Uterus (tissue), 4 donors: ENCODE results near the gene MYCBPAP. TPM values are rescaled to one million over a fixed set of nuclear protein-coding genes. Genes with fewer than 3 reads are reported as not detected.

Experiments used
- DNase-seq, 2 donors: peaks; one replicate each; pipeline ENCODE4 v3.0.0-alpha.2; 2019 to 2020
- H3K27ac ChIP-seq, 2 donors: fragments of 200-600 bp; sonication (generic); 1 replicate in 1 of 2; 2 replicates in 1 of 2; pipeline ENCODE4 v1.5.1; 2016 to 2018
- H3K27me3 ChIP-seq, 2 donors: fragments of 200-600 bp; sonication (generic); one replicate each; pipeline ENCODE4 v1.5.1; 2018 to 2019; ENCODE audit warnings: control low read depth in 1 of 2
- H3K36me3 ChIP-seq, 2 donors: fragments of 200-600 bp; sonication (generic); one replicate each; pipeline ENCODE4 v1.5.1; 2019; ENCODE audit warnings: control low read depth in 1 of 2
- H3K4me1 ChIP-seq, 2 donors: fragments of 200-600 bp; sonication (generic); one replicate each; pipeline ENCODE4 v1.5.1; 2018 to 2019; ENCODE audit warnings: control low read depth in 1 of 2
- H3K4me3 ChIP-seq, 2 donors: fragments of 200-600 bp; sonication (generic); 1 replicate in 1 of 2; 2 replicates in 1 of 2; pipeline ENCODE4 v1.5.1; 2018 to 2019; ENCODE audit warnings: mild to moderate bottlenecking in 1 of 2
- H3K9me3 ChIP-seq, 2 donors: fragments of 200-600 bp; sonication (generic); one replicate each; pipeline ENCODE4 v1.5.1; 2019; ENCODE audit warnings: control low read depth in 1 of 2
- POLR2A ChIP-seq, 2 donors: fragments of 450-650 bp; IDR thresholded peaks; one replicate each; pipeline ENCODE4 v1.6.1; 2016; ENCODE audit warnings: antibody characterized with exemption in 2 of 2, mild to moderate bottlenecking in 1 of 2, moderate library complexity in 1 of 2
- intact Hi-C: fragments of 100-400 bp; cut with DNase I; formaldehyde crosslinking; loops from one replicate; pipeline ENCODE4 v1.15.1; 2023; ENCODE audit warnings: low total_unique reads
- total RNA-seq, 4 donors: library from RNA; depleted of rRNA in 3 of 4; stranded (reverse); fragments of >200 nt in 3 of 4; gene quantifications; one replicate each; pipeline versions ENCODE4 v1.1.0 to v1.2.4, GENCODE V29; 2014 to 2023
- TF ChIP-seq, protein P1 (sequence below), 4 experiments: fragments of 200-600 bp in 2 of 4; fragments of 450-650 bp in 2 of 4; sonication (generic) in 2 of 4; IDR thresholded peaks; one replicate each; pipeline ENCODE4 v1.5.1; 2016 to 2019; ENCODE audit warnings: antibody characterized with exemption in 4 of 4, mild to moderate bottlenecking in 2 of 4, moderate library complexity in 1 of 4
- donor health status: DM: yes; HTN: yes; CAD: no.

MYCBPAP gene
- total RNA-seq, 4 donors from 2014 or later = 2.7 to 11.5 (median 5.1) TPM

- TF ChIP-seq POLR2A (IDR thresholded peaks at IDR 0.05) = no peak
- TF ChIP-seq, protein P1, sequence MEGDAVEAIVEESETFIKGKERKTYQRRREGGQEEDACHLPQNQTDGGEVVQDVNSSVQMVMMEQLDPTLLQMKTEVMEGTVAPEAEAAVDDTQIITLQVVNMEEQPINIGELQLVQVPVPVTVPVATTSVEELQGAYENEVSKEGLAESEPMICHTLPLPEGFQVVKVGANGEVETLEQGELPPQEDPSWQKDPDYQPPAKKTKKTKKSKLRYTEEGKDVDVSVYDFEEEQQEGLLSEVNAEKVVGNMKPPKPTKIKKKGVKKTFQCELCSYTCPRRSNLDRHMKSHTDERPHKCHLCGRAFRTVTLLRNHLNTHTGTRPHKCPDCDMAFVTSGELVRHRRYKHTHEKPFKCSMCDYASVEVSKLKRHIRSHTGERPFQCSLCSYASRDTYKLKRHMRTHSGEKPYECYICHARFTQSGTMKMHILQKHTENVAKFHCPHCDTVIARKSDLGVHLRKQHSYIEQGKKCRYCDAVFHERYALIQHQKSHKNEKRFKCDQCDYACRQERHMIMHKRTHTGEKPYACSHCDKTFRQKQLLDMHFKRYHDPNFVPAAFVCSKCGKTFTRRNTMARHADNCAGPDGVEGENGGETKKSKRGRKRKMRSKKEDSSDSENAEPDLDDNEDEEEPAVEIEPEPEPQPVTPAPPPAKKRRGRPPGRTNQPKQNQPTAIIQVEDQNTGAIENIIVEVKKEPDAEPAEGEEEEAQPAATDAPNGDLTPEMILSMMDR (IDR thresholded peaks at IDR 0.05) = no peak
- no peak for DNase-seq
- intact Hi-C loops = no loop called here
- no peaks in the 10 kb centered on the region for H3K27me3 ChIP-seq
- H3K4me3 ChIP-seq = peak within 1 kb of the TSS; percentile 18 to 28
- no peaks in the 10 kb centered on the region for H3K36me3 ChIP-seq
- H3K4me1 ChIP-seq = peaks cover 0 to 15% of the 10 kb centered on the region in 2 donors
- no peaks in the 10 kb centered on the region for H3K9me3 ChIP-seq
- H3K27ac ChIP-seq = no peak within 1 kb of the TSS
Observed at GRCh38 chr17:50468304-50469207, 39.7 kb upstream of the MYCBPAP start, which contains the start of gene CHAD. TSS of gene CHAD (minus strand) at chr17:50468880. CDS start at chr17:50468813, 67 bp downstream.

DNA sequence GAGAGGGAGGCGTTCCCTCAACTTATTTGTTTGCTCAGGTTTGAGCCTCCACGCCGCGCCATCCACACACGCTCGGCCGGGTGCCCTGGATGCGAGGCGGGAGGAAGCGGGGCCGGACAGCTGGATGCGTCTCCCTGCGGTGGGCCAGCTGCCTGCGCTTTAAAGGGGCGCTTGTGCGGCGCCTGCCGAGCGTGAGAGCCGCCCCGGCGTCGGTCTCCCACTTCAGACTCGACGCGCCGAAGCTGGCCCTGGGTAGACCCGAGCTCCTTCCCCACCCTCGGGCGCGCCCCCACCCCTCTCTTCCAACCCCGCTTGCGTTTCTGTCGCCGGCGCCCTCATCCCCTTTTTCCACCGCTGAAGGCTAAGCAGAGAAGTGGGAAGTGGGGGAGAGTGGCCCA is 39.0 kb upstream of the MYCBPAP start:
- Histone ChIP-seq H3K27me3 (no peaks in the 10 kb centered on the region), H3K36me3 (no peaks in the 10 kb centered on the region), H3K9me3 (no peaks in the 10 kb centered on the region), H3K4me1 (peaks cover 0 to 15% of the 10 kb centered on the region in 2 donors), H3K4me3 (peak overlapping the region; percentile 18 to 28), H3K27ac (no peak overlapping the region)
- intact Hi-C loops = no loop called here
- DNase-seq = no peak
- TF ChIP-seq POLR2A (IDR thresholded peaks at IDR 0.05) = no peak
- TF ChIP-seq, protein P1 (IDR thresholded peaks at IDR 0.05) = no peak

GRCh38 chr17:50469671-50470305 is 38.5 kb upstream of the MYCBPAP start:
- H3K27me3 ChIP-seq = no peaks in the 10 kb centered on the region
- H3K9me3 ChIP-seq = no peaks in the 10 kb centered on the region
- peaks cover 0 to 15% of the 10 kb centered on the region in 2 donors for H3K4me1 ChIP-seq
- H3K36me3 ChIP-seq = no peaks in the 10 kb centered on the region
- intact Hi-C loops = no loop called here
- TF ChIP-seq, protein P1 (IDR thresholded peaks at IDR 0.05) = no peak
- TF ChIP-seq POLR2A (IDR thresholded peaks at IDR 0.05) = no peak
- no peak for DNase-seq
- H3K4me3 ChIP-seq = no peak overlapping the region
- no peak overlapping the region for H3K27ac ChIP-seq

DNA sequence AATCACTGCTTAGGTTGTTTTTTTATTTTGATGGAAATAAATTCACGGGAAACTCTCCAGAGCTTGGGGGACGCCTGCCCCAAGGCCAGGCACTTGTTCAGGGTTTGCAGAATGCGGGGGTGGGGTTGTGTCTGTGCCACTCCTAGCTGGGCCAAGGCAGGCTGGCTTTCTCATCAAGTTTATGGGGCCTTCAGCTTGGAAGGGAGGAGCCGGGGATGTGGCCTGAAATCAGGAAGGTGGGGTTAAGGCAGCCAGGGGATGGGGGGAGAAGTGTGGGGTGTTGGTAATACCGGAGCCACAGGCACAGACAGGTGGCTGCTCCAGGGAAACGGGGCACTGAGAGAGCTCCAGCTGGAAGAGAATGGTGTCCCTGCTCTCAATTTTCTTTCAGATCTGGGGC is 37.8 kb upstream of the MYCBPAP start:
- Histone ChIP-seq H3K4me1 (peaks cover 0 to 15% of the 10 kb centered on the region in 2 donors), H3K27ac (no peak overlapping the region), H3K9me3 (no peaks in the 10 kb centered on the region), H3K4me3 (no peak overlapping the region), H3K27me3 (no peaks in the 10 kb centered on the region), H3K36me3 (no peaks in the 10 kb centered on the region)
- intact Hi-C loops = no loop called here
- DNase-seq = no peak
- TF ChIP-seq, protein P1 (IDR thresholded peaks at IDR 0.05) = no peak
- no peak for TF ChIP-seq POLR2A (IDR thresholded peaks at IDR 0.05)
